HEK293 (cell line): ENCODE data around the gene COL5A1.

Experiments used
- CTCF ChIA-PET: fragments of 350-600 bp; formaldehyde crosslinking; extraction: SDS; loops from one replicate; lab custom pipeline; 2021; ENCODE audit warnings: antibody characterized with exemption; lab: Yijun Ruan, JAX
- POLR2A ChIA-PET: fragments of 300-600 bp; formaldehyde crosslinking; extraction: SDS; loops from one replicate; lab custom pipeline; 2020; ENCODE audit warnings: antibody characterized with exemption, inconsistent platforms; lab: Yijun Ruan, JAX
- H3K27ac ChIP-seq: fragments of 200-500 bp; sonication (Bioruptor generic); 2 replicates; pipeline ENCODE4 v1.5.1; 2014; ENCODE audit warnings: low read depth, low read length, control low read depth, inconsistent platforms; ENCODE audit errors: extremely low read depth
- H3K36me3 ChIP-seq, 2 experiments: fragments of 200-500 bp in 1 of 2; sonication (Bioruptor generic) in 1 of 2; 1 replicate in 1 of 2; 2 replicates in 1 of 2; pipeline ENCODE4 v1.5.1; 2014 to 2017; ENCODE audit warnings: inconsistent platforms in 2 of 2, low read length in 2 of 2; ENCODE audit not compliant: control insufficient read depth in 2 of 2, insufficient read depth in 1 of 2
- H3K4me1 ChIP-seq: fragments of 200-500 bp; sonication (Bioruptor generic); 2 replicates; pipeline ENCODE4 v1.5.1; 2014; ENCODE audit warnings: mild to moderate bottlenecking, low read length, inconsistent platforms; ENCODE audit not compliant: control insufficient read depth, insufficient read depth
- H3K4me3 ChIP-seq: 2 replicates; pipeline ENCODE4 v1.5.1; 2011; ENCODE audit warnings: low read depth, mild to moderate bottlenecking, control low read depth, low read length, moderate library complexity
- H3K9me3 ChIP-seq: fragments of 200-500 bp; sonication (Bioruptor generic); 2 replicates; pipeline ENCODE4 v1.5.1; 2014; ENCODE audit warnings: low read depth, low read length, inconsistent platforms; ENCODE audit not compliant: control insufficient read depth, insufficient read depth
- BCL6B ChIP-seq: fragments of 450-650 bp; formaldehyde crosslinking; IDR thresholded peaks from 2 replicates; pipeline ENCODE4 v1.5.1; 2017; ENCODE audit warnings: missing biosample characterization, missing genetic modification characterization
- GLI4 ChIP-seq: fragments of 450-650 bp; formaldehyde crosslinking; IDR thresholded peaks from 2 replicates; pipeline ENCODE4 v1.5.1; 2016; ENCODE audit warnings: missing biosample characterization, missing genetic modification characterization
- SP3 ChIP-seq: fragments of 450-650 bp; formaldehyde crosslinking; IDR thresholded peaks from 2 replicates; pipeline ENCODE4 v1.5.1; 2016; ENCODE audit warnings: missing biosample characterization, missing genetic modification characterization
- WT1 ChIP-seq: fragments of 450-650 bp; formaldehyde crosslinking; IDR thresholded peaks from 2 replicates; pipeline ENCODE4 v1.5.1; 2016; ENCODE audit warnings: missing biosample characterization, missing genetic modification characterization
- ZBTB44 ChIP-seq: fragments of 450-650 bp; IDR thresholded peaks from 2 replicates; pipeline ENCODE4 v1.5.1; 2018; ENCODE audit warnings: missing biosample characterization, mild to moderate bottlenecking, missing genetic modification characterization
- ZBTB48 ChIP-seq: fragments of 450-650 bp; formaldehyde crosslinking; IDR thresholded peaks from 2 replicates; pipeline ENCODE4 v1.5.1; 2016; ENCODE audit warnings: missing biosample characterization, missing genetic modification characterization
- ZEB2 ChIP-seq: fragments of 450-650 bp; formaldehyde crosslinking; IDR thresholded peaks from 2 replicates; pipeline ENCODE4 v1.5.1; 2016; ENCODE audit warnings: missing biosample characterization, missing genetic modification characterization
- ZFHX2 ChIP-seq: fragments of 450-650 bp; formaldehyde crosslinking; conservative IDR thresholded peaks from 2 replicates; pipeline ENCODE4 v1.5.1; 2016; ENCODE audit warnings: missing biosample characterization, missing genetic modification characterization
- ZNF121 ChIP-seq: fragments of 450-650 bp; formaldehyde crosslinking; IDR thresholded peaks from 2 replicates; pipeline ENCODE4 v1.5.1; 2016; ENCODE audit warnings: missing biosample characterization, missing genetic modification characterization
- ZNF148 ChIP-seq: fragments of 450-650 bp; formaldehyde crosslinking; IDR thresholded peaks from 2 replicates; pipeline ENCODE4 v1.5.0; 2017; ENCODE audit warnings: missing biosample characterization, missing genetic modification characterization, borderline replicate concordance
- ZNF155 ChIP-seq: fragments of 450-650 bp; formaldehyde crosslinking; IDR thresholded peaks from 2 replicates; pipeline ENCODE4 v1.5.1; 2016; ENCODE audit warnings: missing biosample characterization, missing genetic modification characterization
- ZNF2 ChIP-seq: fragments of 450-650 bp; formaldehyde crosslinking; IDR thresholded peaks from 2 replicates; pipeline ENCODE4 v1.5.1; 2016; ENCODE audit warnings: missing biosample characterization, missing genetic modification characterization
- ZNF214 ChIP-seq: fragments of 450-650 bp; formaldehyde crosslinking; IDR thresholded peaks from 2 replicates; pipeline ENCODE4 v1.5.1; 2017; ENCODE audit warnings: missing biosample characterization, mild to moderate bottlenecking, missing genetic modification characterization, borderline replicate concordance
- ZNF223 ChIP-seq: fragments of 450-650 bp; formaldehyde crosslinking; IDR thresholded peaks from 2 replicates; pipeline ENCODE4 v1.5.1; 2016; ENCODE audit warnings: missing biosample characterization, missing genetic modification characterization
- ZNF473 ChIP-seq: fragments of 450-650 bp; formaldehyde crosslinking; IDR thresholded peaks from 2 replicates; pipeline ENCODE4 v1.5.1; 2017; ENCODE audit warnings: missing biosample characterization, missing genetic modification characterization
- ZNF488 ChIP-seq: fragments of 450-650 bp; formaldehyde crosslinking; IDR thresholded peaks from 2 replicates; pipeline ENCODE4 v1.5.1; 2016; ENCODE audit warnings: missing biosample characterization, missing genetic modification characterization
- ZNF501 ChIP-seq: fragments of 450-650 bp; formaldehyde crosslinking; IDR thresholded peaks from 2 replicates; pipeline ENCODE4 v1.5.1; 2016; ENCODE audit warnings: missing biosample characterization, missing genetic modification characterization
- ZNF518A ChIP-seq: fragments of 450-650 bp; formaldehyde crosslinking; conservative IDR thresholded peaks from 2 replicates; pipeline ENCODE4 v1.5.1; 2016; ENCODE audit warnings: low read depth, missing biosample characterization, missing genetic modification characterization
- ZNF544 ChIP-seq: fragments of 450-650 bp; formaldehyde crosslinking; IDR thresholded peaks from 2 replicates; pipeline ENCODE4 v1.5.0; 2017; ENCODE audit warnings: missing biosample characterization, missing genetic modification characterization
- ZNF561 ChIP-seq: fragments of 450-650 bp; IDR thresholded peaks from 2 replicates; pipeline ENCODE4 v1.5.1; 2018; ENCODE audit warnings: missing biosample characterization, missing genetic modification characterization, borderline replicate concordance
- ZNF747 ChIP-seq: fragments of 450-650 bp; formaldehyde crosslinking; IDR thresholded peaks from 2 replicates; pipeline ENCODE4 v1.5.1; 2016; ENCODE audit warnings: missing biosample characterization, missing genetic modification characterization
- ZNF776 ChIP-seq: fragments of 450-650 bp; formaldehyde crosslinking; IDR thresholded peaks from 2 replicates; pipeline ENCODE4 v1.5.0; 2017; ENCODE audit warnings: missing biosample characterization, missing genetic modification characterization, borderline replicate concordance

The COL5A1 gene

GRCh38 chr9:134789168-134789567, 147.6 kb downstream of the COL5A1 start:
- ChIA-PET CTCF (interaction anchor here (0.6 to 1.5 kb wide), 2 partner anchors 10 to 184 kb away, joined by 3 to 10 read pairs; no protein-coding TSS in a partner anchor), POLR2A (no interaction called here)
- Histone ChIP-seq H3K36me3 (no peaks in the 10 kb centered on the region), H3K4me3 (no peak overlapping the region), H3K9me3 (no peaks in the 10 kb centered on the region), H3K4me1 (no peaks in the 10 kb centered on the region), H3K27ac (no peak overlapping the region)
- TF ChIP-seq ZNF518A (tag by site-specific recombination) (no peak), ZNF155 (tag by site-specific recombination) (no peak), ZNF776 (tag by site-specific recombination) (no peak), ZNF223 (tag by site-specific recombination) (no peak), ZNF544 (tag by site-specific recombination) (no peak), SP3 (tag by site-specific recombination) (no peak), ZNF214 (tag by site-specific recombination) (no peak), WT1 (tag by site-specific recombination) (no peak), ZBTB44 (no peak), ZEB2 (tag by site-specific recombination) (no peak), ZNF121 (tag by site-specific recombination) (no peak), ZNF561 (no peak), ZNF488 (no peak)

GRCh38 chr9:134791009-134791408, 149.4 kb downstream of the COL5A1 start:
- Histone ChIP-seq H3K4me1 (no peaks in the 10 kb centered on the region), H3K4me3 (no peak overlapping the region), H3K9me3 (no peaks in the 10 kb centered on the region), H3K27ac (no peak overlapping the region), H3K36me3 (no peaks in the 10 kb centered on the region)
- ChIA-PET POLR2A (no interaction called here), CTCF (interaction anchor here (1.2 to 1.7 kb wide), 2 partner anchors 11 to 12 kb away, joined by 4 read pairs; no protein-coding TSS in a partner anchor)
- no peak for TF ChIP-seq BCL6B (tag by site-specific recombination)
- no peak for TF ChIP-seq ZNF473
- TF ChIP-seq ZNF148 (tag by site-specific recombination), result no peak
- no peak for TF ChIP-seq ZNF747 (tag by site-specific recombination)
- TF ChIP-seq GLI4, result no peak
- TF ChIP-seq ZFHX2 (tag by site-specific recombination), result no peak
- no peak for TF ChIP-seq ZBTB48 (tag by site-specific recombination)
- TF ChIP-seq ZNF501 (tag by site-specific recombination), result no peak
- no peak for TF ChIP-seq ZNF2 (tag by site-specific recombination)
